Measurements from ENCODE around the gene SLC9A1. TPM values are rescaled to one million over a fixed set of nuclear protein-coding genes. Genes with fewer than 3 reads are reported as not detected.

Gene SLC9A1
- total and polyA plus RNA-seq, 2 of the 8 experiments (the other 6 are each of a cell fraction or from before 2014, with no cell fraction given): 11.3 to 25.1 TPM

- Histone ChIP-seq H4K20me1 (replicated peaks in 1 of 2; ENCODE audit: control insufficient read depth in 1 of 2, insufficient read depth in 2 of 2, low read length in 2 of 2) (no peaks in the 10 kb centered on the region), H3K4me1 (replicated peaks in 1 of 4; ENCODE audit: control insufficient read depth in 3 of 4, insufficient read depth in 4 of 4, low read length in 3 of 4) (peaks cover 7 to 23% (median 19%) of the 10 kb centered on the region in 4 experiments), H3K23ac (ENCODE audit: insufficient read length) (no peak overlapping the region)
Measured at GRCh38 chr1:27053977-27054753, 100.8 kb downstream of the SLC9A1 start.

More at GRCh38 chr1:27053977-27054753, 100.8 kb downstream of the SLC9A1 start:
- 91 to 100% methylated on average over 1 to 6 of the region's 6 CpGs for WGBS, 2 experiments (ENCODE audit: extremely low coverage in 1 of 2, insufficient coverage in 1 of 2, insufficient read length in 1 of 2, insufficient replicate concordance in 2 of 2, low coverage in 1 of 2, low lambda C conversion rate in 2 of 2, missing lambda C conversion rate in 1 of 2)
- CTCF ChIA-PET (ENCODE audit: partially characterized antibody): interaction anchor here (0.9 to 26.4 kb wide), 8 partner anchors 9 to 242 kb away, joined by 3 to 790 read pairs (median 5); no protein-coding TSS in a partner anchor
- Histone ChIP-seq H4K5ac (ENCODE audit: insufficient read length, low read depth, low read length) (no peak overlapping the region), H4K91ac (replicated peaks; ENCODE audit: insufficient read length, low read length) (no peak overlapping the region), H4K8ac (ENCODE audit: extremely low read depth, insufficient read depth, low read length) (peak overlapping the region; percentile 52; the same call in 1 of the 2 replicates), H3K56ac (replicated peaks; ENCODE audit: insufficient read length, low read depth, low read length) (no peak overlapping the region), H2AFZ (ENCODE audit: low read length) (no peak overlapping the region), H2AK5ac (ENCODE audit: low read depth, low read length) (peak overlapping the region; percentile 44; the same call in 1 of the 2 replicates), H3K14ac (ENCODE audit: insufficient read length) (no peak overlapping the region), H2BK5ac (ENCODE audit: low read depth, low read length) (no peak overlapping the region), H2BK15ac (ENCODE audit: low read length) (peak overlapping the region; percentile 98; the same call in 1 of the 2 replicates), H2BK12ac (ENCODE audit: low read depth, low read length) (peak overlapping the region; percentile 75; the same call in 1 of the 2 replicates), H3K23me2 (ENCODE audit: low read depth, low read length) (no peaks in the 10 kb centered on the region; the same call in 1 of the 2 replicates), H3K79me2 (ENCODE audit: control insufficient read depth in 1 of 2, insufficient read depth in 2 of 2, low read length in 2 of 2) (no peaks in the 10 kb centered on the region; a peak in 1 of 4 replicates), H3K4me3 (ENCODE audit: extremely low read depth in 1 of 4, insufficient read depth in 2 of 4, low read depth in 3 of 4, low read length in 4 of 4) (no peak overlapping the region), H3K4me2 (ENCODE audit: insufficient read depth in 1 of 2, low read depth in 2 of 2, low read length in 2 of 2) (no peak overlapping the region), H3K27me3 (replicated peaks in 1 of 4; ENCODE audit: control insufficient read depth in 3 of 4, extremely low read depth in 1 of 4, insufficient read depth in 3 of 4, low read length in 3 of 4) (no peaks in the 10 kb centered on the region; a peak in 1 of 7 replicates), H3K79me1 (ENCODE audit: low read depth, low read length) (no peaks in the 10 kb centered on the region; the same call in 1 of the 2 replicates), H3K4ac (replicated peaks; ENCODE audit: insufficient read length, low read depth, low read length) (no peak overlapping the region), H3K36me3 (ENCODE audit: control insufficient read depth in 2 of 4, insufficient read depth in 4 of 4, low read length in 3 of 4) (no peaks in the 10 kb centered on the region), H2BK120ac (replicated peaks; ENCODE audit: low read depth, low read length) (no peak overlapping the region), H3K27ac (ENCODE audit: low read depth, low read length) (no peak overlapping the region), H2BK20ac (ENCODE audit: low read length) (0 out of 2 replicates have a peak overlapping the region, but pooled peaks have one; percentile 1), H3K9me3 (ENCODE audit: insufficient read depth in 2 of 2, low read depth in 1 of 2, low read length in 1 of 2) (peaks cover 0 to under 1% of the 10 kb centered on the region in 2 experiments; a peak in 1 of 4 replicates), H3K9ac (replicated peaks in 1 of 4; ENCODE audit: extremely low read depth in 1 of 4, low read depth in 3 of 4, low read length in 3 of 4) (no peak overlapping the region), H3K18ac (ENCODE audit: extremely low read depth, low read length) (no peak overlapping the region)
- DNase-seq (ENCODE audit: low read depth in 1 of 2, low spot score in 2 of 2): no peak
- FAIRE-seq: no peak
- POLR2A ChIA-PET (ENCODE audit: partially characterized antibody): interaction anchor here (0.9 to 8.5 kb wide), 5 partner anchors 9 to 94 kb away, joined by 3 to 57 read pairs (median 4); partner anchors contain the start of gene KDF1
- TF ChIP-seq FOSL1 (IDR thresholded peaks at IDR 0.05; ENCODE audit: insufficient read depth, low read depth, low read length) (no peak), CTBP2 (IDR thresholded peaks at IDR 0.05; ENCODE audit: borderline replicate concordance, insufficient read depth, insufficient read length, low read length) (no peak), SP1 (IDR thresholded peaks at IDR 0.05; ENCODE audit: low read depth, low read length) (no peak), RAD21 (IDR thresholded peaks at IDR 0.05 in 1 of 2, conservative IDR thresholded peaks at IDR 0.05 in 1 of 2; ENCODE audit: low read depth in 2 of 2, low read length in 2 of 2) (no peak), TBP (IDR thresholded peaks at IDR 0.05; ENCODE audit: low read depth, low read length) (no peak), TEAD4 (IDR thresholded peaks at IDR 0.05; ENCODE audit: low read depth, low read length) (no peak)

Measured in H1 (cell line).